Endothelial cell of umbilical vein (primary cell): ENCODE data around the gene COBLL1. TPM values are rescaled to one million over a fixed set of nuclear protein-coding genes. Genes with fewer than 3 reads are reported as not detected.

Experiments
- BruUV-seq: library from RNA; stranded (reverse); fragments of 400-500 nt; replicated peaks from 2 replicates; lab custom pipeline; 2021; lab: Mats Ljungman, UMichigan
- CTCF ChIA-PET: fragments of 300-600, 350-600 bp; sonication (Branson Sonifier 250); formaldehyde crosslinking; loops from one replicate; lab custom pipeline; 2021; ENCODE audit warnings: antibody characterized with exemption, inconsistent platforms; lab: Charles Lee
- POLR2A ChIA-PET: fragments of 300-600, 350-600 bp; sonication (Branson Sonifier 250); formaldehyde crosslinking; loops from one replicate; lab custom pipeline; 2021; ENCODE audit warnings: antibody characterized with exemption, inconsistent platforms; lab: Charles Lee
- DNase-seq: peaks from one replicate; pipeline ENCODE4 v3.0.0-alpha.2; 2011; ENCODE audit warnings: low read depth, low spot score
- FAIRE-seq: peaks from 2 replicates; lab custom pipeline; 2011; peaks lifted over from hg19 to GRCh38; lab: Jason Lieb, UNC
- H2AFZ ChIP-seq: 2 replicates; pipeline ENCODE4 v1.6.0; 2012; ENCODE audit warnings: low read depth, low read length, control low read depth, inconsistent platforms
- H3K27ac ChIP-seq: 2 replicates; pipeline ENCODE4 v1.5.1; 2011; ENCODE audit warnings: low read depth, mild to moderate bottlenecking, control low read depth, low read length, moderate library complexity; ENCODE audit not compliant: insufficient read depth
- H3K27me3 ChIP-seq, 2 experiments: 2 replicates each; pipeline versions ENCODE4 v1.6.0 to v1.6.1; 2011; ENCODE audit warnings: low read length in 2 of 2, mixed read lengths in 1 of 2; ENCODE audit not compliant: control insufficient read depth in 2 of 2, insufficient read depth in 2 of 2
- H3K36me3 ChIP-seq, 2 experiments: 2 replicates in 1 of 2; 3 replicates in 1 of 2; pipeline ENCODE4 v1.5.1; 2011; ENCODE audit warnings: low read length in 2 of 2, mild to moderate bottlenecking in 1 of 2, moderate library complexity in 1 of 2; ENCODE audit not compliant: control insufficient read depth in 2 of 2, insufficient read depth in 2 of 2; ENCODE audit errors: extremely low read depth in 1 of 2
- H3K4me1 ChIP-seq: 3 replicates; pipeline ENCODE4 v1.5.1; 2011; ENCODE audit warnings: mild to moderate bottlenecking, low read length; ENCODE audit not compliant: control insufficient read depth, insufficient read depth; ENCODE audit errors: extremely low read depth
- H3K4me2 ChIP-seq: 2 replicates; pipeline ENCODE4 v1.6.1; 2011; ENCODE audit warnings: low read length, control low read depth, mixed read lengths; ENCODE audit not compliant: insufficient read depth
- H3K4me3 ChIP-seq, 3 experiments: fragments of 200-600 bp in 1 of 3; sonication (generic), shearing (Covaris generic) in 1 of 3; replicated peaks in 1 of 3; 2 replicates each; pipeline ENCODE4 v1.5.1; 2011 to 2016; ENCODE audit warnings: control low read depth in 3 of 3, low read length in 3 of 3, mild to moderate bottlenecking in 2 of 3, inconsistent platforms in 1 of 3, low read depth in 1 of 3, moderate library complexity in 1 of 3; ENCODE audit not compliant: insufficient read depth in 1 of 3
- H3K79me2 ChIP-seq: 2 replicates; pipeline ENCODE4 v1.6.0; 2012; ENCODE audit warnings: low read length, inconsistent platforms; ENCODE audit not compliant: control insufficient read depth, insufficient read depth
- H3K9ac ChIP-seq: replicated peaks from 2 replicates; pipeline ENCODE3; 2011; ENCODE audit warnings: low read length, control low read depth; ENCODE audit not compliant: insufficient read depth; ENCODE audit errors: extremely low read depth
- H3K9me1 ChIP-seq: replicated peaks from 3 replicates; pipeline ENCODE4 v1.6.0; 2011; ENCODE audit warnings: mild to moderate bottlenecking, low read length; ENCODE audit not compliant: control insufficient read depth, insufficient read depth; ENCODE audit errors: extremely low read depth
- H3K9me3 ChIP-seq: replicated peaks from 2 replicates; pipeline ENCODE4 v1.5.1; 2012; ENCODE audit warnings: low read length, inconsistent platforms; ENCODE audit not compliant: control insufficient read depth, insufficient read depth
- H4K20me1 ChIP-seq: replicated peaks from 2 replicates; pipeline ENCODE3; 2011; ENCODE audit warnings: mild to moderate bottlenecking, low read length; ENCODE audit not compliant: control insufficient read depth, insufficient read depth; ENCODE audit errors: extremely low read depth
- EZH2 ChIP-seq: IDR thresholded peaks from 2 replicates; pipeline ENCODE4 v1.6.1; 2012; ENCODE audit warnings: borderline replicate concordance, low read depth, mild to moderate bottlenecking, moderate library complexity, low read length, inconsistent platforms; ENCODE audit not compliant: severe bottlenecking
- FOS ChIP-seq: IDR thresholded peaks from 2 replicates; pipeline ENCODE4 v1.6.1; 2011; ENCODE audit warnings: mild to moderate bottlenecking, low read length, moderate library complexity, borderline replicate concordance; ENCODE audit not compliant: insufficient read depth
- GATA2 ChIP-seq: IDR thresholded peaks from 2 replicates; pipeline ENCODE4 v1.7.0; 2011; ENCODE audit warnings: low read depth, mild to moderate bottlenecking, moderate library complexity, mixed read lengths, low read length; ENCODE audit not compliant: insufficient read length, insufficient read depth
- JUN ChIP-seq: IDR thresholded peaks from 2 replicates; pipeline ENCODE4 v1.6.1; 2011; ENCODE audit warnings: borderline replicate concordance, low read depth; ENCODE audit not compliant: insufficient read length, insufficient read depth
- MYC ChIP-seq: IDR thresholded peaks from one replicate; pipeline ENCODE4 v1.6.1; 2011; ENCODE audit warnings: mild to moderate bottlenecking, low read depth, low read length
- POLR2A ChIP-seq: IDR thresholded peaks from 2 replicates; pipeline ENCODE4 v1.6.1; 2012; ENCODE audit warnings: low read depth, mild to moderate bottlenecking, control low read depth, low read length
- POLR2AphosphoS5 ChIP-seq: IDR thresholded peaks from 2 replicates; pipeline ENCODE4 v1.6.1; 2012; ENCODE audit warnings: low read depth, mild to moderate bottlenecking, control low read depth, low read length, moderate library complexity; ENCODE audit not compliant: insufficient read depth
- dilution Hi-C: fragments of 300-500 bp; cut with MboI; formaldehyde crosslinking; loops from one replicate; pipeline ENCODE4 v1.15.0; 2019; ENCODE audit warnings: low sequenced_read_pairs; ENCODE audit not compliant: extremely low pct_ligation_motif_present
- intact Hi-C: fragments of 100-400 bp; cut with micrococcal nuclease; formaldehyde crosslinking; loops from one replicate; pipeline ENCODE4 v1.10.0; 2022
- polyA plus RNA-seq, 4 experiments: library from polyadenylated mRNA; depleted of rRNA in 3 of 4; stranded (reverse) in 3 of 4; unstranded in 1 of 4; fragments of >200 nt; gene quantifications; 2 replicates each; pipeline versions ENCODE4 v1.2.1 to v1.2.3, GENCODE V29; 2011 to 2012; ENCODE audit warnings: missing spikeins in 1 of 4
- total RNA-seq: library from RNA; stranded (reverse); gene quantifications from 2 replicates; pipeline ENCODE4 v1.2.3, GENCODE V29; 2021
- TF ChIP-seq, protein P1 (sequence below), 2 donors: IDR thresholded peaks; 1 replicate in 1 of 2; 2 replicates in 1 of 2; pipeline ENCODE4 v1.5.1; 2011; ENCODE audit warnings: low read length in 2 of 2, mild to moderate bottlenecking in 2 of 2, moderate library complexity in 2 of 2, control low read depth in 1 of 2, inconsistent platforms in 1 of 2, low read depth in 1 of 2; ENCODE audit not compliant: insufficient read depth in 1 of 2; ENCODE audit errors: extremely low read depth in 1 of 2

The COBLL1 gene
- total and polyA plus RNA-seq, 2 donors (not counting 3 experiments of a cell fraction or from before 2014, with no cell fraction given) = 9.1 to 38.4 TPM

DNA sequence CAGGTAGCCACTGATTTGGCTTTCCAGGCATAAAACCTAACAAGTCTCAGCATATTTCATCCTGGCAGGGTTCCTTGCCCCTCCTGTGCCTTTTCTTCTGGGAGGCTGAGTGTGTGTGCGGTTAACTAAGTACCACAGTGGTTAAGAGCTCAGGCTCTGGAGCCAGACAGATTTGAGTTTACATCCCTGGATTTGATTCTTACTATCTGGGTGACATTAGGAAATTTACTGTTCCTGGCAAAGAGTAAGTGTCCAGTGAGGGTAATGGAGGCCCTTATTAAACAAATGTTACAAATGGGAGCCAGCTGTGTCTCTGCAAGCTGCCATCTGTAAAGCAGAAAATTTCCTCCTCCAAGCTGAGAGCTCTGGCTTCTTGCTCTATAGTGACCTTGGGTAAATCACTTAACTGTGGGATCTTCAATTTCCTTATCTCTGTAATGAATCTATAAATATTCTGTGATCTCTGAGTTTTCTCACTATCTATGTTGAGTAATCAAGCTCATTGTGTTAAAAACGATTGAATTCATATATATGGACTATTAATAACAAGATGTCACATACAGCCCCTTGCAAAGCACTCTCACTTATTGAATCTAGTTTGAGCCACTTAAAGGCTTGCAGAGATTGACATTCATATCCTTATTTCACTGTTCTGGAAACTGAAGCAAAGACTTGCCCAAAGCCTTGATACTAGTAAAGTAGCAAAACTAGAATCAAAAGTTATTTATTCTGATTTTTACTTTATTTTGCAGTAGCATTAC, 6.5 kb upstream of the COBLL1 start:
- Histone ChIP-seq H3K79me2 (no peaks in the 10 kb centered on the region), H3K4me3 (no peak overlapping the region), H3K9me1 (no peaks in the 10 kb centered on the region), H3K36me3 (no peaks in the 10 kb centered on the region), H2AFZ (no peak overlapping the region), H3K9ac (no peak overlapping the region), H3K4me2 (no peak overlapping the region), H3K27me3 (no peaks in the 10 kb centered on the region), H4K20me1 (no peaks in the 10 kb centered on the region), H3K27ac (no peak overlapping the region), H3K9me3 (no peaks in the 10 kb centered on the region), H3K4me1 (no peaks in the 10 kb centered on the region)
- FAIRE-seq = no peak
- BruUV-seq = no TSS peak
- ChIA-PET CTCF (interaction anchor here (0.7 to 1.5 kb wide), 10 partner anchors 12 to 114 kb away, joined by 3 to 6 read pairs (median 4); no protein-coding TSS in a partner anchor), POLR2A (no interaction called here)
- no peak for DNase-seq
- TF ChIP-seq JUN (no peak), POLR2A (no peak), FOS (no peak), MYC (no peak), POLR2AphosphoS5 (no peak), EZH2 (no peak), GATA2 (no peak)
- TF ChIP-seq, protein P1, sequence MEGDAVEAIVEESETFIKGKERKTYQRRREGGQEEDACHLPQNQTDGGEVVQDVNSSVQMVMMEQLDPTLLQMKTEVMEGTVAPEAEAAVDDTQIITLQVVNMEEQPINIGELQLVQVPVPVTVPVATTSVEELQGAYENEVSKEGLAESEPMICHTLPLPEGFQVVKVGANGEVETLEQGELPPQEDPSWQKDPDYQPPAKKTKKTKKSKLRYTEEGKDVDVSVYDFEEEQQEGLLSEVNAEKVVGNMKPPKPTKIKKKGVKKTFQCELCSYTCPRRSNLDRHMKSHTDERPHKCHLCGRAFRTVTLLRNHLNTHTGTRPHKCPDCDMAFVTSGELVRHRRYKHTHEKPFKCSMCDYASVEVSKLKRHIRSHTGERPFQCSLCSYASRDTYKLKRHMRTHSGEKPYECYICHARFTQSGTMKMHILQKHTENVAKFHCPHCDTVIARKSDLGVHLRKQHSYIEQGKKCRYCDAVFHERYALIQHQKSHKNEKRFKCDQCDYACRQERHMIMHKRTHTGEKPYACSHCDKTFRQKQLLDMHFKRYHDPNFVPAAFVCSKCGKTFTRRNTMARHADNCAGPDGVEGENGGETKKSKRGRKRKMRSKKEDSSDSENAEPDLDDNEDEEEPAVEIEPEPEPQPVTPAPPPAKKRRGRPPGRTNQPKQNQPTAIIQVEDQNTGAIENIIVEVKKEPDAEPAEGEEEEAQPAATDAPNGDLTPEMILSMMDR (IDR thresholded peaks at IDR 0.05; ENCODE audit: extremely low read depth in 1 of 2, insufficient read depth in 1 of 2, low read depth in 1 of 2, low read length in 2 of 2) = no peak
- dilution Hi-C loops = no loop called here
- intact Hi-C loops = no loop called here
